HL-60 (cell line): ENCODE results near the gene HACD2.
"Not testable (repeated sequence)": the region's sequence is repeated elsewhere in the genome, so short reads cannot be mapped to it uniquely, and the experiment has no call there.

Source experiments
- DNase-seq, 2 experiments: peaks; one replicate each; pipeline ENCODE4 v3.0.0-alpha.2; 2010 to 2020; ENCODE audit warnings: low read depth in 1 of 2, low spot score in 1 of 2
- H3K27ac ChIP-seq: fragments of 250-450 bp; sonication (Bioruptor Pico); replicated peaks from 2 replicates; pipeline ENCODE4 v1.5.1; 2020; ENCODE audit warnings: mild to moderate bottlenecking, moderate library complexity
- H3K27me3 ChIP-seq: fragments of 250-450 bp; sonication (Bioruptor Pico); 2 replicates; pipeline ENCODE4 v1.5.1; 2021; ENCODE audit warnings: mild to moderate bottlenecking, moderate library complexity; ENCODE audit not compliant: insufficient read depth, poor library complexity, severe bottlenecking
- H3K4me3 ChIP-seq: replicated peaks from 2 replicates; pipeline ENCODE4 v1.5.1; 2011; ENCODE audit warnings: mild to moderate bottlenecking, control low read depth, low read length; ENCODE audit not compliant: insufficient read depth
- CTCF ChIP-seq: IDR thresholded peaks from one replicate; pipeline ENCODE4 v1.5.1; 2011; ENCODE audit warnings: low read length, control low read depth, inconsistent platforms; ENCODE audit not compliant: insufficient read depth
- GABPA ChIP-seq: IDR thresholded peaks from 2 replicates; pipeline ENCODE4 v1.6.1; 2012; ENCODE audit warnings: low read depth
- POLR2AphosphoS5 ChIP-seq: IDR thresholded peaks from 2 replicates; pipeline ENCODE4 v1.6.1; 2012; ENCODE audit warnings: low read depth
- REST ChIP-seq: IDR thresholded peaks from 2 replicates; pipeline ENCODE4 v1.6.1; 2012; ENCODE audit warnings: low read depth; ENCODE audit not compliant: insufficient replicate concordance
- SPI1 ChIP-seq: IDR thresholded peaks from 2 replicates; pipeline ENCODE4 v1.6.1; 2012; ENCODE audit warnings: low read depth, mild to moderate bottlenecking, borderline replicate concordance

HACD2 gene

GRCh38 chr3:123606527-123606926, 21.7 kb upstream of the HACD2 start:
- no peak overlapping the region for H3K4me3 ChIP-seq
- no peak for DNase-seq
- H3K27me3 ChIP-seq = no peaks in the 10 kb centered on the region
- no peak overlapping the region for H3K27ac ChIP-seq
- TF ChIP-seq POLR2AphosphoS5 (no peak), REST (no peak), CTCF (no peak), SPI1 (no peak), GABPA (no peak)

GRCh38 chr3:123605789-123606234, 21.0 kb upstream of the HACD2 start:
- no peak for TF ChIP-seq GABPA
- no peak for TF ChIP-seq CTCF
- no peak for TF ChIP-seq POLR2AphosphoS5
- no peak for TF ChIP-seq SPI1
- Histone ChIP-seq H3K4me3 (no peak overlapping the region), H3K27me3 (no peaks in the 10 kb centered on the region), H3K27ac (no peak overlapping the region)
- no peak for DNase-seq

GRCh38 chr3:123603153-123603552, 18.3 kb upstream of the HACD2 start:
- H3K27me3 ChIP-seq, H3K4me3 ChIP-seq, H3K27ac ChIP-seq, DNase-seq: not testable (repeated sequence)

GRCh38 chr3:123602325-123602724, 17.5 kb upstream of the HACD2 start:
- H3K27ac ChIP-seq = no peak overlapping the region

GRCh38 chr3:123600863-123601262, 16.0 kb upstream of the HACD2 start:
- DNase-seq, H3K4me3 ChIP-seq, H3K27ac ChIP-seq, H3K27me3 ChIP-seq: not testable (repeated sequence)

More at GRCh38 chr3:123602325-123602724, 17.5 kb upstream of the HACD2 start:
- TF ChIP-seq POLR2AphosphoS5 (no peak), GABPA (no peak), CTCF (no peak), SPI1 (no peak), REST (no peak)
- H3K4me3 ChIP-seq = no peak overlapping the region
- DNase-seq = no peak
- no peaks in the 10 kb centered on the region for H3K27me3 ChIP-seq
